ENCODE results near the gene BHLHE41. TPM values are rescaled to one million over a fixed set of nuclear protein-coding genes. Genes with fewer than 3 reads are reported as not detected.

The BHLHE41 gene
- polyA plus RNA-seq, 1 donor from 2014 or later: not detected

DNA sequence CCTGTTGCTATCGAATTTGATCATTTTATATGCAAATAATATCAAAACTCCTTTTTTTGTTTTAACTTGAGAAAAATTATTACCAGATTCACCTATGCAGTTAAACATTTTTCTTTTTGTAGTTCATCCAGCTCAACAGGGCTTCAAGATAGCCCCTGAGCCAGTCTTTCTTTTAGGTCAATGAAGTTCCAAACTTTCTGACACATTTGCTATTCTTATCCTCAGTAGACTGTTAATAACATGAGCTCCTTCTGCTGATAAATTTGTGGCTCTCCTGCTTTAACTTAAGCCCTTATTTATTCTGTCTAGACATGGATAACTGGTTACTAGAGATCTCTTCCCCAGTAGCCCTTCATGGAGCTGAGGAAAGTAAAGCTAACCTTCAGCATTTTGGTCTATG lies 37.3 kb upstream of the BHLHE41 start:
- Histone ChIP-seq H3K4me3 (ENCODE audit: low read length) (no peak overlapping the region), H2AFZ (ENCODE audit: low read depth, low read length) (no peak overlapping the region), H3K36me3 (ENCODE audit: insufficient read depth, low read length) (no peaks in the 10 kb centered on the region), H3K4me2 (ENCODE audit: low read length) (no peak overlapping the region), H3F3A (ENCODE audit: insufficient read depth, low read length, poor library complexity, severe bottlenecking) (no peaks in the 10 kb centered on the region), H3K79me2 (replicated peaks; ENCODE audit: insufficient read depth, low read length) (no peaks in the 10 kb centered on the region), H3K9me2 (ENCODE audit: insufficient read depth, low read length) (no peaks in the 10 kb centered on the region), H3K9me3 (ENCODE audit: low read length) (no peaks in the 10 kb centered on the region), H4K20me1 (ENCODE audit: insufficient read depth) (no peaks in the 10 kb centered on the region), H3K27me3 (ENCODE audit: insufficient read depth, low read depth, low read length) (no peaks in the 10 kb centered on the region), H3K27ac (ENCODE audit: low read length) (no peak overlapping the region), H3K9ac (ENCODE audit: low read length) (no peak overlapping the region)
- no peak for TF ChIP-seq POLR2AphosphoS5 (IDR thresholded peaks at IDR 0.05)
- TF ChIP-seq RAD21 (conservative IDR thresholded peaks at IDR 0.05): no peak
- TF ChIP-seq, protein P1, sequence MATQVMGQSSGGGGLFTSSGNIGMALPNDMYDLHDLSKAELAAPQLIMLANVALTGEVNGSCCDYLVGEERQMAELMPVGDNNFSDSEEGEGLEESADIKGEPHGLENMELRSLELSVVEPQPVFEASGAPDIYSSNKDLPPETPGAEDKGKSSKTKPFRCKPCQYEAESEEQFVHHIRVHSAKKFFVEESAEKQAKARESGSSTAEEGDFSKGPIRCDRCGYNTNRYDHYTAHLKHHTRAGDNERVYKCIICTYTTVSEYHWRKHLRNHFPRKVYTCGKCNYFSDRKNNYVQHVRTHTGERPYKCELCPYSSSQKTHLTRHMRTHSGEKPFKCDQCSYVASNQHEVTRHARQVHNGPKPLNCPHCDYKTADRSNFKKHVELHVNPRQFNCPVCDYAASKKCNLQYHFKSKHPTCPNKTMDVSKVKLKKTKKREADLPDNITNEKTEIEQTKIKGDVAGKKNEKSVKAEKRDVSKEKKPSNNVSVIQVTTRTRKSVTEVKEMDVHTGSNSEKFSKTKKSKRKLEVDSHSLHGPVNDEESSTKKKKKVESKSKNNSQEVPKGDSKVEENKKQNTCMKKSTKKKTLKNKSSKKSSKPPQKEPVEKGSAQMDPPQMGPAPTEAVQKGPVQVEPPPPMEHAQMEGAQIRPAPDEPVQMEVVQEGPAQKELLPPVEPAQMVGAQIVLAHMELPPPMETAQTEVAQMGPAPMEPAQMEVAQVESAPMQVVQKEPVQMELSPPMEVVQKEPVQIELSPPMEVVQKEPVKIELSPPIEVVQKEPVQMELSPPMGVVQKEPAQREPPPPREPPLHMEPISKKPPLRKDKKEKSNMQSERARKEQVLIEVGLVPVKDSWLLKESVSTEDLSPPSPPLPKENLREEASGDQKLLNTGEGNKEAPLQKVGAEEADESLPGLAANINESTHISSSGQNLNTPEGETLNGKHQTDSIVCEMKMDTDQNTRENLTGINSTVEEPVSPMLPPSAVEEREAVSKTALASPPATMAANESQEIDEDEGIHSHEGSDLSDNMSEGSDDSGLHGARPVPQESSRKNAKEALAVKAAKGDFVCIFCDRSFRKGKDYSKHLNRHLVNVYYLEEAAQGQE (IDR thresholded peaks at IDR 0.05; ENCODE audit: borderline replicate concordance): no peak
- no peak for TF ChIP-seq MXI1 (conservative IDR thresholded peaks at IDR 0.05; ENCODE audit: poor library complexity, severe bottlenecking)
- TF ChIP-seq SMC3 (conservative IDR thresholded peaks at IDR 0.05; ENCODE audit: poor library complexity): no peak
- no peak for TF ChIP-seq TAF1 (IDR thresholded peaks at IDR 0.05; ENCODE audit: low read depth)
- TF ChIP-seq EP300 (conservative IDR thresholded peaks at IDR 0.05; ENCODE audit: poor library complexity, severe bottlenecking): no peak
- TF ChIP-seq EZH2 (IDR thresholded peaks at IDR 0.05; ENCODE audit: borderline replicate concordance, insufficient read depth, low read length, poor library complexity, severe bottlenecking): no peak
- no peak for TF ChIP-seq CTCF (IDR thresholded peaks at IDR 0.05; ENCODE audit: poor library complexity, severe bottlenecking)

DNA sequence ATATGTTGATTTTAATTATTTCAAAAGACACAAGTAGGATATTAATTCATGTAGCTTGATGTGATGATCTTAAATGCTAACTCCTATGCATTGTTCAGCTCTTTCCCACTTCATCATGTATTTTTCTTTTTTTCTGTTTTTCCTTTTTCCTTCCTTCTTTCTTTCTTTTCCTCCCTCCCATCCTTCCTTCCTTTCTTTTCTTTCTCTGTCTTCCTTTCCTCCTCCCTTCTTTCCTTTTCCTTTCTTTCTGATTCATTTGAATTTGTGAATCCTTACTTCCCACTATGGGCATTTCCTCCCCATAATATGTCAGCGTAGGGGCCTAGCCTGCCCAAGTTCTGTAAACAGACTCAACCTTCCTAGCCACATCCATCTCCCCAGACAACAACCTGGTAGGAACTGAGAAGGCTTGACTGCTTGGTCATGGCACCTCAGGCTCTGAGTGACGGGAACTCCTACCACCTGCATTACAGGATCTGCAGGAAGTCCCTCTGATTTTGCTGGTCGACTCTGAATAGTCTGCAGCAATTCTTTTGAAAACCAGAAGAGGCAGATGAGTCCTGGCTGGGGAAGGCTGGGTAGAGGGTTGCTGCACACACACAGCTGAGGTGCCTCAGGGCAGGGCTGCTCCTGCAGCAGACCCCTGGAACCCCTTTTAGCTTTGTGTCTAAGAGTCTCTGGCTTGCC lies 33.4 kb upstream of the BHLHE41 start:
- Histone ChIP-seq H3K27me3 (ENCODE audit: insufficient read depth, low read depth, low read length) (no peaks in the 10 kb centered on the region), H3K27ac (ENCODE audit: low read length) (no peak overlapping the region), H3F3A (ENCODE audit: insufficient read depth, low read length, poor library complexity, severe bottlenecking) (no peaks in the 10 kb centered on the region), H3K36me3 (ENCODE audit: insufficient read depth, low read length) (no peaks in the 10 kb centered on the region), H3K9me2 (ENCODE audit: insufficient read depth, low read length) (no peaks in the 10 kb centered on the region), H2AFZ (ENCODE audit: low read depth, low read length) (no peak overlapping the region), H3K9ac (ENCODE audit: low read length) (no peak overlapping the region), H3K4me2 (ENCODE audit: low read length) (no peak overlapping the region), H3K9me3 (ENCODE audit: low read length) (no peaks in the 10 kb centered on the region), H3K4me3 (ENCODE audit: low read length) (no peak overlapping the region), H3K79me2 (replicated peaks; ENCODE audit: insufficient read depth, low read length) (no peaks in the 10 kb centered on the region), H4K20me1 (ENCODE audit: insufficient read depth) (no peaks in the 10 kb centered on the region)
- TF ChIP-seq SMC3 (conservative IDR thresholded peaks at IDR 0.05; ENCODE audit: poor library complexity) (no peak), TAF1 (IDR thresholded peaks at IDR 0.05; ENCODE audit: low read depth) (no peak), POLR2AphosphoS5 (IDR thresholded peaks at IDR 0.05) (no peak), RAD21 (conservative IDR thresholded peaks at IDR 0.05) (no peak), EP300 (conservative IDR thresholded peaks at IDR 0.05; ENCODE audit: poor library complexity, severe bottlenecking) (no peak), EZH2 (IDR thresholded peaks at IDR 0.05; ENCODE audit: borderline replicate concordance, insufficient read depth, low read length, poor library complexity, severe bottlenecking) (no peak), MXI1 (conservative IDR thresholded peaks at IDR 0.05; ENCODE audit: poor library complexity, severe bottlenecking) (no peak), CTCF (IDR thresholded peaks at IDR 0.05; ENCODE audit: poor library complexity, severe bottlenecking) (no peak)
- TF ChIP-seq, protein P1 (IDR thresholded peaks at IDR 0.05; ENCODE audit: borderline replicate concordance): no peak

Measured in neural cell (in vitro differentiated cells).